ENCODE data around the gene CIB2.

The CIB2 gene

DNA sequence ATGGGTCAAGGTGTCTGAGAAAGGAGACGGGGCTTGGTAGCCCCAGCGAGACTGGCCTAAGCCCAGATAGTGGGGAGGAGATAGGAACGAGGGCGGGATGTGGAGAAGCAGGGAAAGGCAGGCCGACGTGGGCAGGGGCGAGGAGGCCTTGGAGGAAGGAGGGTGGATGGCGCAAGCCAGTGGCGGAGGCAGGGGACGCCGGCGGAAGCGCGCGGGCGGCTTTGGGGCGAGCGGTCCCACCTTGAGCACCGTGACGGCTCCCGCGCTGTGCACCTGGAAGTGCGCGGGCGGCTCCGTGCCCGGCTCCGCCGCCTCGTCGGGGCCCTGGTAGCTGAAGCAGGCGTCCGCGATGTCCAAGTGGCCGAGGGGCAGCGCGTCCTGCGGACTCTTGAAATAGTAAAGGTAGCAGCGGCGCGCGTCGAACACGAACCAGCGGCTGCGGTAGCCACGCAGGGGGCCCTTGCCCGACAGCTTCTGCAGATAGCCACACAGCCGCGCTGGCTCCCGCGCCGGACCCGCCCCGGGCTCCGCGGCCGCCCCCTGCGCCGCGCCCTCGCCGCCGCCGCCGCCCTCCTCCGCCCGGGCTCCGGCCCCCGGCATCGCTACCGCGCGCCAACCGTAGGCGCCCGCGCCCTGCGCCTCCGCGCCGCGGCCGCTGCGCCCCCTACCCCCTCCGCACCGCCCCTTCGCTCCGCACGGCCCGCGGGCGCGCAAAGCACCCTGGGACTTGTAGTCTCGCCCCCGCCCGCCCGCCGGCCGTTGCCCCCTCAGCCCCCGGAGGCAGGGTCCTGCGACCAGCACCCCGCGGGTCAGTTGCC, 54.0 kb downstream of the CIB2 start, which contains the start of gene TBC1D2B:
TBC1D2B (minus strand) TSS at position 659 of the 818 bp plus-strand sequence; CDS start at position 600, 59 bp downstream.
- TF ChIP-seq TAF1 (IDR thresholded peaks at IDR 0.05; ENCODE audit: borderline replicate concordance, insufficient read depth, low read length) = 0 out of 2 replicates have a peak, but pooled peaks have one; percentile 14
- TF ChIP-seq REST (IDR thresholded peaks at IDR 0.05; ENCODE audit: insufficient read depth in 1 of 2, low read depth in 2 of 2, low read length in 2 of 2) = no peak
- TF ChIP-seq POLR2AphosphoS5 (IDR thresholded peaks at IDR 0.05; ENCODE audit: low read depth, low read length) = no peak
- TF ChIP-seq FOXP2 (optimal IDR thresholded peaks at IDR 0.05; ENCODE audit: borderline replicate concordance, extremely low read depth, extremely low read length, insufficient read depth) = peak; percentile 46
- TF ChIP-seq SIN3A (IDR thresholded peaks at IDR 0.05; ENCODE audit: borderline replicate concordance, insufficient read depth, low read length) = no peak

DNA sequence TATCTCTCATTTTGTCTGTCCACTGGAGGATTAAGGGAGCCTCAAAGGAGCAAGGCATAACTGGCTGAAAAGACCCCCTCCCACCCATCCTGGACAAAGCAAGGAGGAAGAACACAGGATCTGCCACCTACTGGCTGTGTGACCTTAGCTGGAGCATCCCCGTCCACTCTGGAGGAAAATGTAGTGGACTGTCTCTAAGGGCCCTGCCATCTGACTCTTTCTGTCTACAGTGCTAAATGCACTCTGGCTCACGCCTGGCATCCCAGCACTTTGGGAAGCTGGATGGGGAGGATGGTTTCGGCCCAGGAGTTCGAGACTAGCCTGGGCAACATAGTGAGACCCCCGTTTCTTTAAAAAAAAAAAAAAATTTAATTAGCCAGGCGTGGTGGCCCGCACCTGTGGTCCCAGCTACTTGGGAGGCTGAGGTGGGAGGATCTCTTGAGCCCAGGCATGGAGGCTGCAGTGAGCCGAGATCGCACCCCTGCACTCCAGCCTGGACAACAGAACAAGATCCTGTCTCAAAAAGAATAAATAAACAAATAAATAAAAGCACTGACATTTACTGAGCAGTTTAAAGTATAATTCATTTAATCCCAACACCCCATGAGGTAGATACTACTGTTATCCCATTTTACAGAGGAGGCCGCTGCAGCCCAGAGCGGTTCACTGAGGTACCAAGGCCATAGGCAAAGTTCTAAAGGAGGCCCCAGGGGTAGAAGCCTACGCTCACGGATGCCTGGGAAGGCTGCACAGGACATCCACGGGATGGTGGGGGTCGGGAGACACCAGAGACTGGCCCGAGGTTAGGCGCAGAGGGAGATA, 54.8 kb downstream of the CIB2 start:
- TF ChIP-seq SIN3A (IDR thresholded peaks at IDR 0.05; ENCODE audit: borderline replicate concordance, insufficient read depth, low read length) = no peak
- TF ChIP-seq REST (IDR thresholded peaks at IDR 0.05; ENCODE audit: insufficient read depth in 1 of 2, low read depth in 2 of 2, low read length in 2 of 2) = no peak
- no peak for TF ChIP-seq FOXP2 (optimal IDR thresholded peaks at IDR 0.05; ENCODE audit: borderline replicate concordance, extremely low read depth, extremely low read length, insufficient read depth)
- no peak for TF ChIP-seq TAF1 (IDR thresholded peaks at IDR 0.05; ENCODE audit: borderline replicate concordance, insufficient read depth, low read length)
- TF ChIP-seq POLR2AphosphoS5 (IDR thresholded peaks at IDR 0.05; ENCODE audit: low read depth, low read length) = no peak

DNA sequence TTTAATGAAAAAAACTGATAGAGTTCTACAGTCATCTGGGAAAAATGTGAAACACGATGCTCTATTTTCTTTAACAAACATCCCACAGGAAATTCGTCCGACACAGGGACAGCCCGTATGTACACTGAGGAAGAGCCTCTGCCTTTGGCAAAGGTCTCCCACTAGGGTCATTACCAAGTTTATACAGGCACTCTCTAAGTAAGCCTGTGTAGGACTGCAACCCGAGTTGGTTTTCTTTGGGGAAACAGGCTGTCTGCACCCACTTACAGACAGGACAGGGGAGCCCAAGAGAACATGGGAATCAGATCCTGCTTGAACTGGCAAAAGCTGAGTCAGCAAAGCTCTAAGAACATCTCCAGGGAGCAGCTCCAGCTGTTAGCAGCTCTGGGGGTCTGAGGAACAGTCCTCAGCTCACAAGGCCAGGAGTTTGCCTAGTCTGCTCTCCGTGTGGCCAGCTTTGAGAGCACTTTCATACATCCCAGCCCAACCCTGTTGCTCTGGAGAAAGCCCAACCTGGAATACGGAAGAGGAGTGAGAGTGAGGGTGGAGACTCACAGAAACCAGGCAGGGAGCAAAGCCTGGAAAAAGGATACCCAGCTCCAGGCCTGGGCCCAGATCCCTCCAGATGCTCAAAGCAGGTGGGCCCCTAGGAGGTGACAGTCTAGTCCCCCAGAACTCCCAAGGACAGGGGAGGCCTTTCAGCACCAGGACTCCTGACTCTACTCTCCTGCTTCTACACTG, 55.6 kb downstream of the CIB2 start:
- no peak for TF ChIP-seq REST (IDR thresholded peaks at IDR 0.05; ENCODE audit: insufficient read depth in 1 of 2, low read depth in 2 of 2, low read length in 2 of 2)
- TF ChIP-seq FOXP2 (optimal IDR thresholded peaks at IDR 0.05; ENCODE audit: borderline replicate concordance, extremely low read depth, extremely low read length, insufficient read depth) = peak; percentile 7

DNA sequence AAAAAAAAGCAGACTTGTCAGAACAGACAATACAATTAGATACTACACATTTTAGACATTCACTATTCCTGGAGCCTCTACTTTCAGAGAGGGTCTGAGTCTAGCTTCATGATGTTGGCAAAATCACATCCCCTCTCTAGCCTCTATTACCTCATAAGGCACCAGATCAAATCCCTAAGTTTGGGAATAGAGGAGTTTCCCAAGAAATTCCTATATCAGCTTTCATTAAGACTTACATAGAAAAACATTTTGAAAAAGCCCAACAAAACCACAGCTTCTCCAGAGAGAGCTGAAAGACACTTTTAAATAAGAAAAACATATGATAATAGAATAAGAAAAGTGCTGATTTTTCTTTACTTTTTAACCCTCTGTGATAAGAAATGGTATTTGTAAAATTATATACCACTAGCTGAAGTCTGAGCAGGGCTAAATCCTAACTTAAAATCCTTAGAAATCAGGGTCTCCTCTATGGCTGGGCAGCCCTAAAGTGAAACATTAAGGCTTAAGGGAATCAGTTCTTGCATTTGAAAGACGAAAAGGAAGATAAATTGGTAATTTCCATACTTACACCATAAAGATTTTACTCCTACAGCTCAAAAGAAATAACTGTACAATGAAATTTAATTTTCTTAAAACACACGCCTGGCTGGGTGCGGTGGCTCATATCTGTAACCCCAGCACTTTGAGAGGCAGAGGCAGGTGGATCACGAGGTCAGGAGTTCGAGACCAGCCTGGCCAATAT, 58.0 kb downstream of the CIB2 start:
- TF ChIP-seq SIN3A (IDR thresholded peaks at IDR 0.05; ENCODE audit: borderline replicate concordance, insufficient read depth, low read length) = no peak
- no peak for TF ChIP-seq FOXP2 (optimal IDR thresholded peaks at IDR 0.05; ENCODE audit: borderline replicate concordance, extremely low read depth, extremely low read length, insufficient read depth)
- TF ChIP-seq POLR2AphosphoS5 (IDR thresholded peaks at IDR 0.05; ENCODE audit: low read depth, low read length) = no peak
- no peak for TF ChIP-seq REST (IDR thresholded peaks at IDR 0.05; ENCODE audit: insufficient read depth in 1 of 2, low read depth in 2 of 2, low read length in 2 of 2)
- TF ChIP-seq TAF1 (IDR thresholded peaks at IDR 0.05; ENCODE audit: borderline replicate concordance, insufficient read depth, low read length) = no peak

Measured in PFSK-1 (cell line).